SK-N-SH (cell line): ENCODE results near the gene DGUOK. TPM values are rescaled to one million over a fixed set of nuclear protein-coding genes. Genes with fewer than 3 reads are reported as not detected.

Experiments used
- CTCF ChIA-PET: fragments of 300-600, 350-600 bp; formaldehyde crosslinking; extraction: SDS; loops from one replicate; lab custom pipeline; 2021; lab: Yijun Ruan, JAX
- POLR2A ChIA-PET: fragments of 350-600 bp; sonication (Branson Sonifier 250); formaldehyde crosslinking; extraction: SDS; loops from one replicate; lab custom pipeline; 2020; ENCODE audit warnings: antibody characterized with exemption, inconsistent platforms; lab: Yijun Ruan, JAX
- DNase-seq: peaks from one replicate; pipeline ENCODE4 v3.0.0; 2012
- H2AFZ ChIP-seq: fragments of 200-600 bp; sonication (generic); 2 replicates; pipeline ENCODE4 v1.8.1; 2016; ENCODE audit warnings: antibody characterized with exemption, mild to moderate bottlenecking, low read depth
- H3F3A ChIP-seq: fragments of 200-600 bp; sonication (generic); replicated peaks from 2 replicates; pipeline ENCODE3; 2016; ENCODE audit warnings: antibody characterized with exemption, mild to moderate bottlenecking; ENCODE audit not compliant: insufficient read depth
- H3K27ac ChIP-seq, 2 experiments: fragments of 200-500 bp in 1 of 2; fragments of 200-600 bp in 1 of 2; sonication (Bioruptor generic) in 1 of 2; sonication (generic), shearing (Covaris generic) in 1 of 2; 2 replicates each; pipeline versions ENCODE4 v1.5.1 to v1.6.1; 2014 to 2016; ENCODE audit warnings: low read depth in 2 of 2, inconsistent platforms in 1 of 2, low read length in 1 of 2, mild to moderate bottlenecking in 1 of 2, mixed read lengths in 1 of 2
- H3K27me3 ChIP-seq: fragments of 200-600 bp; sonication (generic), shearing (Covaris generic); 2 replicates; pipeline ENCODE4 v1.6.1; 2016; ENCODE audit warnings: mixed run types; ENCODE audit not compliant: insufficient read depth
- H3K36me3 ChIP-seq, 2 experiments: fragments of 200-500 bp in 1 of 2; fragments of 200-600 bp in 1 of 2; sonication (Bioruptor generic) in 1 of 2; sonication (generic) in 1 of 2; replicated peaks in 1 of 2; 2 replicates each; pipeline versions ENCODE3 to v1.5.1; 2014 to 2016; ENCODE audit warnings: low read length in 1 of 2, mild to moderate bottlenecking in 1 of 2; ENCODE audit not compliant: insufficient read depth in 2 of 2, control insufficient read depth in 1 of 2
- H3K4me1 ChIP-seq, 2 experiments: fragments of 200-500 bp in 1 of 2; fragments of 200-600 bp in 1 of 2; sonication (Bioruptor generic) in 1 of 2; sonication (generic), shearing (Covaris generic) in 1 of 2; 2 replicates each; pipeline versions ENCODE4 v1.5.1 to v1.6.1; 2014 to 2016; ENCODE audit warnings: low read depth in 1 of 2, low read length in 1 of 2, mixed run types in 1 of 2; ENCODE audit not compliant: insufficient read depth in 2 of 2, control insufficient read depth in 1 of 2
- H3K4me2 ChIP-seq: fragments of 200-600 bp; sonication (generic), shearing (Covaris generic); 2 replicates; pipeline ENCODE4 v1.6.1; 2017; ENCODE audit warnings: mixed run types
- H3K4me3 ChIP-seq, 2 experiments: fragments of 200-500 bp in 1 of 2; fragments of 200-600 bp in 1 of 2; sonication (Bioruptor generic) in 1 of 2; sonication (generic), shearing (Covaris generic) in 1 of 2; 2 replicates each; pipeline versions ENCODE4 v1.5.1 to v1.8.1; 2014 to 2016; ENCODE audit warnings: low read depth in 2 of 2, inconsistent platforms in 1 of 2, low read length in 1 of 2, mild to moderate bottlenecking in 1 of 2, mixed read lengths in 1 of 2, moderate library complexity in 1 of 2
- H3K79me2 ChIP-seq: fragments of 200-600 bp; sonication (generic); 2 replicates; pipeline ENCODE4 v1.8.1; 2017; ENCODE audit warnings: mild to moderate bottlenecking; ENCODE audit not compliant: insufficient read depth
- H3K9ac ChIP-seq: fragments of 200-600 bp; sonication (generic); 2 replicates; pipeline ENCODE4 v1.6.1; 2017; ENCODE audit warnings: mixed run types
- H3K9me2 ChIP-seq: fragments of 200-600 bp; sonication (generic); 2 replicates; pipeline ENCODE4 v1.6.1; 2017; ENCODE audit warnings: mixed run types
- H3K9me3 ChIP-seq: fragments of 200-600 bp; sonication (generic); 2 replicates; pipeline ENCODE4 v1.6.1; 2017; ENCODE audit warnings: mixed run types, mild to moderate bottlenecking, moderate library complexity
- H4K20me1 ChIP-seq: fragments of 200-600 bp; sonication (generic); 2 replicates; pipeline ENCODE4 v1.6.1; 2017; ENCODE audit warnings: mild to moderate bottlenecking, mixed run types; ENCODE audit not compliant: insufficient read depth
- ELF1 ChIP-seq: IDR thresholded peaks from 2 replicates; pipeline ENCODE4 v1.4.0; 2012
- EZH2phosphoT487 ChIP-seq: fragments of 200-600 bp; sonication (generic); IDR thresholded peaks from 2 replicates; pipeline ENCODE4 v1.6.1; 2017; ENCODE audit warnings: low read depth, mixed run types, mild to moderate bottlenecking, antibody characterized with exemption, moderate library complexity, borderline replicate concordance
- FOSL2 ChIP-seq: IDR thresholded peaks from 2 replicates; pipeline ENCODE4 v1.4.0; 2012; ENCODE audit warnings: low read depth, mild to moderate bottlenecking, moderate library complexity, borderline replicate concordance
- FOXJ3 ChIP-seq: sonication (generic); formaldehyde crosslinking; IDR thresholded peaks from 2 replicates; pipeline ENCODE4 v1.5.1; 2020; ENCODE audit warnings: mild to moderate bottlenecking, missing genetic modification reagents
- FOXM1 ChIP-seq: IDR thresholded peaks from 2 replicates; pipeline ENCODE4 v1.4.0; 2012; ENCODE audit warnings: low read depth, mild to moderate bottlenecking
- GABPA ChIP-seq: IDR thresholded peaks from 2 replicates; pipeline ENCODE4 v1.4.0; 2012; ENCODE audit warnings: low read depth, mild to moderate bottlenecking
- NFIC ChIP-seq: IDR thresholded peaks from 2 replicates; pipeline ENCODE4 v1.4.0; 2012; ENCODE audit warnings: borderline replicate concordance
- POLR2AphosphoS5 ChIP-seq: IDR thresholded peaks from 2 replicates; pipeline ENCODE4 v1.6.1; 2012; ENCODE audit warnings: low read depth, low read length
- RFX5 ChIP-seq: IDR thresholded peaks from 2 replicates; pipeline ENCODE4 v1.6.1; 2012; ENCODE audit warnings: mild to moderate bottlenecking, improper control_type of control experiment, low read length
- RXRA ChIP-seq: IDR thresholded peaks from 2 replicates; pipeline ENCODE4 v1.4.0; 2012; ENCODE audit warnings: low read depth, mild to moderate bottlenecking, borderline replicate concordance
- SMC3 ChIP-seq: IDR thresholded peaks from 2 replicates; pipeline ENCODE4 v1.6.1; 2012; ENCODE audit warnings: low read depth, low read length, improper control_type of control experiment
- TAF1 ChIP-seq: IDR thresholded peaks from 2 replicates; pipeline ENCODE4 v1.6.1; 2012; ENCODE audit warnings: low read depth, mild to moderate bottlenecking, low read length, moderate library complexity, borderline replicate concordance
- TCF12 ChIP-seq: IDR thresholded peaks from 2 replicates; pipeline ENCODE4 v1.4.0; 2012
- WGBS: methylation state at CpG from one replicate; pipeline ENCODE4 v1.1.6; 2017; ENCODE audit warnings: low lambda C conversion rate; 5-methylcytosine and 5-hydroxymethylcytosine counted together
- polyA plus RNA-seq, 3 experiments: library from polyadenylated mRNA; depleted of rRNA; stranded (reverse); fragments of >200 nt; gene quantifications; 2 replicates each; pipeline ENCODE4 v1.2.3, GENCODE V29; 2012
- TF ChIP-seq, protein P1 (sequence below): fragments of 150-350 bp; IDR thresholded peaks from 2 replicates; pipeline ENCODE4 v1.6.1; 2016; ENCODE audit warnings: mild to moderate bottlenecking, low read depth, low read length
- TF ChIP-seq, protein P2 (sequence below): fragments of 200-600 bp; sonication (generic); IDR thresholded peaks from 2 replicates; pipeline ENCODE4 v1.6.1; 2017; ENCODE audit warnings: antibody characterized with exemption, mild to moderate bottlenecking, moderate library complexity
- TF ChIP-seq, protein P3 (sequence below): IDR thresholded peaks from 2 replicates; pipeline ENCODE4 v1.4.0; 2012; ENCODE audit warnings: low read depth, borderline replicate concordance
- TF ChIP-seq, protein P4 (sequence below): IDR thresholded peaks from 2 replicates; pipeline ENCODE4 v1.4.0; 2012; ENCODE audit warnings: low read depth
- TF ChIP-seq, protein P5 (sequence below): fragments of 150-350 bp; IDR thresholded peaks from 2 replicates; pipeline ENCODE4 v1.6.1; 2017; ENCODE audit warnings: antibody characterized with exemption, low read length, low read depth, borderline replicate concordance

The DGUOK gene
- polyA plus RNA-seq, 1 of the 3 experiments (the other 2 are of a cell fraction): 122 TPM

DNA sequence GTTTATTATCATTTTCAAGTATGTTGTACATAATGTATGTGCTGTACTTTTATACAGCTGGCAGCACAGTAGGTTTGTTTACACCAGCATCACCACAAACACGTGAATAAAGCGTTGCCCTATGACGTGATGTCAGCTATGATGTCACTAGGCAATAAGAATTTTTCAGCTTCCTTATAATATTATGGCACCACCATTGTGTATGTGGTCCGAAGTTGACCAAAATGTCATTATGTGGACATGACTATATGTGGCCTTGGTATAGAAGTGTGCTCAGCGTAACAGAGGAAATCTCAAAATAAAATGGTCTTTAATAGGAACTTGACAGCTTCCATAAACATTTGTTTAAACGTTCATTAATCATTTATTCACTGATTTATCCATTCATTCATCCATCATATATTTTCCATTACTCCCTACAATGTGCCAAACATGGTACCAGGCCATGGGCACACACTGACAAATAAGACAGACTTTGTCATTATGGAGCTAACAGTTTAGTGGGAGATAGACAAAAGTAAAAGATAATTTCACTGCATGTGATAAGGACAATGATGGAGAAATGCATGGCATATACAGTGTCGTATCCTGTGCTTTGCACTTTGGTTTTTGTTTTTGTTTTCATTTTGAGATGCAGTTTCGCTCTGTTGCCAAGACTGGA lies 15.0 kb upstream of the DGUOK start:
- H3K4me2 ChIP-seq: no peak overlapping the region
- no peaks in the 10 kb centered on the region for H3K9me3 ChIP-seq
- H3K79me2 ChIP-seq: no peaks in the 10 kb centered on the region
- no peak overlapping the region for H3K27ac ChIP-seq
- H2AFZ ChIP-seq: no peak overlapping the region
- H3K4me1 ChIP-seq: peaks cover 0 to 7% of the 10 kb centered on the region in 2 experiments; a peak in 1 of 4 replicates
- H3K36me3 ChIP-seq: no peaks in the 10 kb centered on the region
- no peaks in the 10 kb centered on the region for H4K20me1 ChIP-seq
- no peaks in the 10 kb centered on the region for H3F3A ChIP-seq
- no peak overlapping the region for H3K9ac ChIP-seq
- TF ChIP-seq, protein P1, sequence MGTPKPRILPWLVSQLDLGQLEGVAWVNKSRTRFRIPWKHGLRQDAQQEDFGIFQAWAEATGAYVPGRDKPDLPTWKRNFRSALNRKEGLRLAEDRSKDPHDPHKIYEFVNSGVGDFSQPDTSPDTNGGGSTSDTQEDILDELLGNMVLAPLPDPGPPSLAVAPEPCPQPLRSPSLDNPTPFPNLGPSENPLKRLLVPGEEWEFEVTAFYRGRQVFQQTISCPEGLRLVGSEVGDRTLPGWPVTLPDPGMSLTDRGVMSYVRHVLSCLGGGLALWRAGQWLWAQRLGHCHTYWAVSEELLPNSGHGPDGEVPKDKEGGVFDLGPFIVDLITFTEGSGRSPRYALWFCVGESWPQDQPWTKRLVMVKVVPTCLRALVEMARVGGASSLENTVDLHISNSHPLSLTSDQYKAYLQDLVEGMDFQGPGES: no peak
- TF ChIP-seq FOSL2: no peak
- TF ChIP-seq, protein P2, sequence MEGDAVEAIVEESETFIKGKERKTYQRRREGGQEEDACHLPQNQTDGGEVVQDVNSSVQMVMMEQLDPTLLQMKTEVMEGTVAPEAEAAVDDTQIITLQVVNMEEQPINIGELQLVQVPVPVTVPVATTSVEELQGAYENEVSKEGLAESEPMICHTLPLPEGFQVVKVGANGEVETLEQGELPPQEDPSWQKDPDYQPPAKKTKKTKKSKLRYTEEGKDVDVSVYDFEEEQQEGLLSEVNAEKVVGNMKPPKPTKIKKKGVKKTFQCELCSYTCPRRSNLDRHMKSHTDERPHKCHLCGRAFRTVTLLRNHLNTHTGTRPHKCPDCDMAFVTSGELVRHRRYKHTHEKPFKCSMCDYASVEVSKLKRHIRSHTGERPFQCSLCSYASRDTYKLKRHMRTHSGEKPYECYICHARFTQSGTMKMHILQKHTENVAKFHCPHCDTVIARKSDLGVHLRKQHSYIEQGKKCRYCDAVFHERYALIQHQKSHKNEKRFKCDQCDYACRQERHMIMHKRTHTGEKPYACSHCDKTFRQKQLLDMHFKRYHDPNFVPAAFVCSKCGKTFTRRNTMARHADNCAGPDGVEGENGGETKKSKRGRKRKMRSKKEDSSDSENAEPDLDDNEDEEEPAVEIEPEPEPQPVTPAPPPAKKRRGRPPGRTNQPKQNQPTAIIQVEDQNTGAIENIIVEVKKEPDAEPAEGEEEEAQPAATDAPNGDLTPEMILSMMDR: no peak
- TF ChIP-seq NFIC: no peak
- no peaks in the 10 kb centered on the region for H3K27me3 ChIP-seq
- no peak overlapping the region for H3K4me3 ChIP-seq
- H3K9me2 ChIP-seq: no peaks in the 10 kb centered on the region
- ChIA-PET CTCF (interaction anchor here (1.3 kb wide), 1 partner anchor 19 kb away, joined by 3 read pairs; the partner anchor contains the start of gene ACTG2), POLR2A (no interaction called here)
- 65% methylated on average over 8 of the region's 8 CpGs for WGBS
- no peak for DNase-seq

DNA sequence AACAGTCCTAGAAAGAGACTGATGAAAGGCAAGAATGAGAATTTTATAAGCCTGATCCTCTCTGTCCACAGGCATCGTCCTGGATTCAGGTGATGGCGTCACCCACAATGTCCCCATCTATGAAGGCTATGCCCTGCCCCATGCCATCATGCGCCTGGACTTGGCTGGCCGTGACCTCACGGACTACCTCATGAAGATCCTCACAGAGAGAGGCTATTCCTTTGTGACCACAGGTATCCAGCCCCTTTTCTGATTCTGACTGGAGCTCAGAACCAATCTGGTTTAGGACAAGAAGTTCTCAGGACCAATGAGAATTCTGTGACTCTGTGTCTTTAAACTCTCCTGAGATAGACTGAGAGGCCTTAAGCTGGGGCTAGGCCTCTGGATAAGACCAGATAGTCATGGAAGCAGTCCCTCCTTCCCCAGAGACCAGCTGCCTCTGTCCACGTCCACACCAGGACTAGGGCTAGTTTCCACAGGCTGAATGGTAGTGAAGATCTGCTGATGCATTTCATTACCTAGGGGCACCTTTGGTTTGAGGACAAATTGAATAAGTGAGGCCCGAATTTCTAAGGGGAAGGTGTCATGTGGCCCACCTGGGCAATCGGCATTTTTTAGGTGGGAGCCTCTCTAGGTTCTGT lies 13.1 kb upstream of the DGUOK start:
- no peak overlapping the region for H3K27ac ChIP-seq
- no peaks in the 10 kb centered on the region; the same call in 1 of the 2 replicates for H3K27me3 ChIP-seq
- no peak overlapping the region for H2AFZ ChIP-seq
- H3K4me3 ChIP-seq: no peak overlapping the region
- H3K4me1 ChIP-seq: peaks cover 0 to 5% of the 10 kb centered on the region in 2 experiments; a peak in 1 of 4 replicates
- H3K9ac ChIP-seq: no peak overlapping the region
- POLR2A ChIA-PET: no interaction called here
- no peaks in the 10 kb centered on the region for H3K79me2 ChIP-seq
- no peaks in the 10 kb centered on the region for H3K9me3 ChIP-seq
- no peaks in the 10 kb centered on the region for H3K36me3 ChIP-seq
- no peak for DNase-seq
- CTCF ChIA-PET: no interaction called here
- H3K9me2 ChIP-seq: no peaks in the 10 kb centered on the region
- no peaks in the 10 kb centered on the region for H4K20me1 ChIP-seq
- H3F3A ChIP-seq: no peaks in the 10 kb centered on the region
- WGBS: 73% methylated on average over 8 of the region's 8 CpGs
- no peak overlapping the region for H3K4me2 ChIP-seq
- TF ChIP-seq, protein P3, sequence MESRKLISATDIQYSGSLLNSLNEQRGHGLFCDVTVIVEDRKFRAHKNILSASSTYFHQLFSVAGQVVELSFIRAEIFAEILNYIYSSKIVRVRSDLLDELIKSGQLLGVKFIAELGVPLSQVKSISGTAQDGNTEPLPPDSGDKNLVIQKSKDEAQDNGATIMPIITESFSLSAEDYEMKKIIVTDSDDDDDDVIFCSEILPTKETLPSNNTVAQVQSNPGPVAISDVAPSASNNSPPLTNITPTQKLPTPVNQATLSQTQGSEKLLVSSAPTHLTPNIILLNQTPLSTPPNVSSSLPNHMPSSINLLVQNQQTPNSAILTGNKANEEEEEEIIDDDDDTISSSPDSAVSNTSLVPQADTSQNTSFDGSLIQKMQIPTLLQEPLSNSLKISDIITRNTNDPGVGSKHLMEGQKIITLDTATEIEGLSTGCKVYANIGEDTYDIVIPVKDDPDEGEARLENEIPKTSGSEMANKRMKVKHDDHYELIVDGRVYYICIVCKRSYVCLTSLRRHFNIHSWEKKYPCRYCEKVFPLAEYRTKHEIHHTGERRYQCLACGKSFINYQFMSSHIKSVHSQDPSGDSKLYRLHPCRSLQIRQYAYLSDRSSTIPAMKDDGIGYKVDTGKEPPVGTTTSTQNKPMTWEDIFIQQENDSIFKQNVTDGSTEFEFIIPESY: no peak
- TF ChIP-seq TAF1 (no peak), FOXJ3 (CRISPR knock-in tag) (no peak), EZH2phosphoT487 (no peak), GABPA (no peak), POLR2AphosphoS5 (no peak), RFX5 (no peak), RXRA (no peak), TCF12 (no peak), FOSL2 (no peak), ELF1 (no peak), SMC3 (no peak), FOXM1 (no peak)
- TF ChIP-seq, protein P4, sequence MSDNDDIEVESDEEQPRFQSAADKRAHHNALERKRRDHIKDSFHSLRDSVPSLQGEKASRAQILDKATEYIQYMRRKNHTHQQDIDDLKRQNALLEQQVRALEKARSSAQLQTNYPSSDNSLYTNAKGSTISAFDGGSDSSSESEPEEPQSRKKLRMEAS: no peak
- TF ChIP-seq, protein P2: no peak
- TF ChIP-seq, protein P5, sequence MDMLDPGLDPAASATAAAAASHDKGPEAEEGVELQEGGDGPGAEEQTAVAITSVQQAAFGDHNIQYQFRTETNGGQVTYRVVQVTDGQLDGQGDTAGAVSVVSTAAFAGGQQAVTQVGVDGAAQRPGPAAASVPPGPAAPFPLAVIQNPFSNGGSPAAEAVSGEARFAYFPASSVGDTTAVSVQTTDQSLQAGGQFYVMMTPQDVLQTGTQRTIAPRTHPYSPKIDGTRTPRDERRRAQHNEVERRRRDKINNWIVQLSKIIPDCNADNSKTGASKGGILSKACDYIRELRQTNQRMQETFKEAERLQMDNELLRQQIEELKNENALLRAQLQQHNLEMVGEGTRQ: no peak
